HK-2 (cell line): ENCODE measurements around the gene SOX13.
"Not testable (repeated sequence)": the region's sequence is repeated elsewhere in the genome, so short reads cannot be mapped to it uniquely, and the experiment has no call there.

Experiments
- DNase-seq: peaks from one replicate; pipeline ENCODE4 v3.0.0-alpha.2; 2018; ENCODE audit not compliant: unreplicated experiment

SOX13 gene

DNA sequence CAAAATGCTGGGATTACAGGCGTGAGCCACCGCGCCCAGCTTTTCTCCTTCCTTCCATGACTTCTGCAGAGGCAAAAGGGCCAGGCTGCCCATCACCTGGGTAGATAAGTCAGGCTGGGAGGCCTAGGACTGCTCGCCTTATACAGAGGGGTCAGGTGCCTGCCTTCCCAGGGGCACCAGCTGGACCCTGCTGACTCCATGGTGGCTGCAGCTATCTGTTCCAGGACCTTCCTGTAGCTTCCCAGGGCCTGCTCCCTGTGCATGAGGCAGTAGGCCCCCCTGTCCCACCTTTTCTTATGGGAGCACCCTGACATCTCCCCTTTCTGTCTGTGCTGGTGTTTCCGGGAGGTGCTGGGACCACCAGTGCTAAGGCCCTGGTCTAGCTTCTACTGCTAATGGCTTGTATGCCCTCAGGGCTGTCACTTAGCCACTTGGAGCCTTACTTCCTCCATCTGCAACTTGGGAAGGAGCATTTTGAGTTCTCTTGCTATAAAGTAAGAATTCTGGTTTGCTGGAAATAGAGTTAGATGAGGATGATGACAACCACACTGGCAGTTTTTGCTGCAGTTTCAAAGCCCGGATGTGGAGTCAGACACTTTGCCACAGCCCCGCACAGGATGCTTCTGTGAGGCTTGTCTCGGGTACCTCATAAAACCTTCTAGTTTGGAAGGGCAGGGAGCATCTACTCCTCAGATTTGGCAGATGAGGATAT is 14.4 kb downstream of the SOX13 start:
- no peak for DNase-seq

DNA sequence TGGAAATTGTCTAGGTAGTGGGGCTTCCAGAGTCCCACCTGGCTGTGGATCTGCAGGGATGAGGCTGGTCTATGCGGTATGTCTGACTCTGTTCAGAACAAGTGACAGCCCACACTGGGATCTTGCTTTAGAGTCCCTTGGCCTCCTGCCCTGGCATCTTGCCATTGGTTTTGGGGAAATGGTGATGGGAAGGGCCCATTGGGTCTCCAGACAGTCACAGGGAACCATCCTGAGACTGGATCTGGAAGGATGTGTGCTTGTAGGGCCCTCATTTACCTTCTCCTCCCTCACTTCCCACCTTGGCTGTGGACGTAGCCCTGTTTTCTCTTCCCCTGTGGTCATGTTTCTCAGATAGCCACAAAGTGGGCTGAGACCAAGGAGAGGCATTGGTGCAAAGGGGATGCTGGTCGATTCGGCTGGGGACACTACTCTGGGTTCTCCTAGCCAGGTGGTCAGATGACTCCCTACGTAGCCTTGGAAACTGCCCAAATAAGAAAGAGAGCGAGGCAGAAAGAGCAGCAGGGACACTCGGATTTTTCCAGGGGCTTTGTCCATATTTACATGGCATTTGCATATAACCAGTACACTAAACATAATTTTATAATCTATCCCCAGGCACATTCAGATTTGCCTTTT is 15.1 kb downstream of the SOX13 start:
- no peak for DNase-seq

DNA sequence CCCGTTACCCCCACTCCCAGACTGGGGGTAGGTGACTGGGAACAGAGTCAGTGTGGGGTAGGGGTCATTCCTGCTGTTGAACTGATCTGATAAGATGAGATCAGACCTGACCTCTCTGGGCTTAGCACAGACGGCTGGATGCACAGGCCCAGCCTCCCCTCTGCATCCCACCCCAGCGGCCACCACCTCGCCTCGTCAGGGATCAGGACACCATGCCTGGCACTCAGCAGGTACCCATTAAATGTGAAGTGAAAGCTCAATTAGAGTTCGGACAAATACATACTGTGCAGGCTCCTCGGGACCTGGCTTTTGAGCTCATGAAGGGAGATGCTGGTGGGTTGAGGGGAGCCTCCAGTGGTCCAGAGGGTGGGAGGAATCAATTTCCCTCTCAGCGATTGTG is 15.7 kb downstream of the SOX13 start:
- DNase-seq, result no peak

DNA sequence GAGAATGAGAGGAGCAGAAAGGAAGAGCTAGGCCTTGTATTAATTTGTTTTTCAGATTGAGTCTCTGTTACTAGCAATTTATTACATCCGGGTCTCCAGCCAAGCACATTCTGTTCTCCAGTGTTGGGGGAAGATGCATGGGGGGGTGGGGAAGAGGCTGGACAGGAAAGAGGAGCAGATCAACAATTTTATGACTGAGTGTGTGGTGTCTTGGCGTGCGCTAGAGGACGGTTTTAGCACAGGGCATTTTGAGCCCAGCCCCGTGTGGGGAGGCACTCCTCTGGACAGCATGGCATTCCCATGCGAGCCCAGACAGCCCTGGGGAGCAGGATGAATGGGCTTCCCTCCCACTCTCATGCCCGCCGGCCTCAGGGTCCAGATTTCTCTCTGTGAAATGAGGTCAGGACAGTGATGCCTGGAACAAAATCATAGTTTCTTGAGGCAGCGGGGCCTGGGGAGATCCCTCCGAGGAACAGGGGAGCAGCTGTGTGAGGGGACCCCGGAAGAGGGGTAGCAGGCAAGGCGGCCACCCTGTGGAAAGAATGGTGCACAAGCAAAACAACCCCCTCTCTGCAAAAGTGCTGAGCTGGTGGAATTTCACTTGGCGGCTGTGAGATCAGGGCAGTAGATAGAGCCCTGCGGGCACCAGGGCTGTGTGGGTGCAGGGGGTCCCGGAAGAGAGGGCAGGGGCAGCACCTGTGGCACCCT is 16.3 kb downstream of the SOX13 start:
- no peak for DNase-seq

DNA sequence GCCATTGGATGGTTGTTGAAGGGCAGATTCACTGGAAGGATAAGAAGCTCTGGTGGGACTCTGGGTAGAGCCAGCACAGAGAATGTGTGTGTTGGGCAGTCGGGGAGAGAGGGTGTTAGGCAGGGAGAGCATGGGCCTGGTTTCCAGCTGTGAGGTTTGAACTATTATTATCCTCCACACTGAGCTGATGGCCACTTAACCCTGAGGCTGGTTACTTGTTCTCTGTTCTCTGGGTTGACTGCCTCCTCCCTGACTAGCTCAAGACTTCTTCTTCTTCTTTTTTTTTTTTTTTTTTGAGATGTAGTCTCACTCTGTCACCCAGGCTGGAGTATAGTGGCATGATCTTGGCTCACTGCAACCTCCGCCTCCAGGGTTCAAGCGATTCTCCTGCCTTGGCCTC is 17.2 kb downstream of the SOX13 start:
- DNase-seq, result not testable (repeated sequence)

DNA sequence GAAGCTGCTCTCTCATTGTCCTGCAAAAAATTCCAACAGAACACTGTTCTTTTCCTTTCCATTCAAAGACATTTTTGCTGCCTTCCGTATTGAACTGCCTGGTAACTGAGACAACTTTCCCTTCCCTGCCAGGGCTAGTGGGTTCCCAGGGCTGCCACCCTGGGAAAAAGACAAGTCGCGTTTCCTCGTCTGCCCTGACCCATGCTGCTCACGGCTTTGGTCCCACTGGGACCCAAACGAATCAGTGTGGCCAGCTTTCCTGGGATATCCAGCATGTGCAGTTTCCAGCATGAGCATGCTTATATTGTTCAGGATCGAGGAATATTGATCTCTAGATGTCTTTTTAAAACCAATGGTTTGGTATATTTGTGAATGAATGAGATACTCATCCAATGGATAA is 18.2 kb downstream of the SOX13 start:
- DNase-seq, result no peak

DNA sequence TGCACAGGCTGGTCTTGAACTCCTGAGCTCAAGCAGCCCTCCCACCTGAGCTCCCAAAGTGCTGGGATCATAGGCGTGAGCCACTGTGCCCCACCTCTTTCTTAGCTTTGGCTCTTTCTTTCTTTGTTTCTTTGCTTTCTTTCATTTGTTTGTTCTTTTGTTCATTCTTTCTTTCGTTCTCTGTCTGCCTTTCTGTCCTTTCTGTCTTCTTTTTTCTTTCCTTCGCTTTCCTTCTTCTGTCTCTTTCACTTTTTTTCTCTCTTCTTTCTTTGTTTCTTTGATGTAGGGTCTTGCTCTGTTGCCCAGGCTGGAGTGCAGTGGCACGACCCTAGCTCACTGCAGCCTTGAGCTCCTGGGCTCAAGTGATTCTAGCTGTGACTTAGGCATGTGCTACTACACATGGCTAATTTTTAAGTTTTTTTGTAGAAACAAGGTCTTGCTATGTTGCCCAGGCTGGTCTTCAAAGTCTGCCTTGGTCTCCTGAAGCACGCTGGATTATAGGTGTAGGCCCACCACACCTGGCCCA is 18.9 kb downstream of the SOX13 start:
- DNase-seq, result no peak

DNA sequence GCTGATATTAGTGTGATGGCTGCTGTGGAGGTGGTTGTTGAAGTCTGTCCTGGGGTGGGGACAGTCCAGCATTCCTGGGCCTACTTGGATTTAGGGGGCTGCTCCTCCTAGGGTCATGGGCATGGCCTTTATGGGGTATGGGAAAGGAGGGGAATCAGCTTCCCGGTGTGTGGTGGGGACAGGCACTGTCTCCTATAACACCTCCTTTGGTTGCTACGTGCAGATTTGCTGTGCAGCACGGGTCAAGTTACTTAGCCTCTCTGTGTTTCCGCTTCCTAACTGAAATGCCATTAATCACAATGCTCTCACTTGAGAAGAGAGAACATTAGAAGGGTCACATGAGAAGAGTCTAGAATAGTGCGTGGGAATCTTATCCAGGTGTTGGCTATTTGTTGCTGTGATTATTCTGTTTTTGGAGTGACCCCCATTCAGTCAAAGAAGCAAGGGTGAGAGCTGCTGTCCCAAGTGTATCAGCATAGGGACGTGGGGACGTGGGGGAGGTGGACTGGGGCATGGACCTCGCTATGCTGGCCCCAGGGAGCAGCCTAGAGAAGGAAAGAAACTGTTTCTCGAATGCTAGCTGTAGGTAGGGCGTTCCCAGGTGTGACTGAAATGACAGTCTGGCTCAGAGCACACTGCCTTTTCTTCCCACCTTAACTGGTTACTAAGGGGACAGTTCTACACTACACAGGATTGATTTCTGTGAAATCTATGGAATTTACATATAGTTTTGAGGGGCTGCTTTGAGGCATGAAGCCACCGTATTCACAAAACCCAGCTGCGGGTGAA is 19.9 kb downstream of the SOX13 start:
- DNase-seq, result no peak

DNA sequence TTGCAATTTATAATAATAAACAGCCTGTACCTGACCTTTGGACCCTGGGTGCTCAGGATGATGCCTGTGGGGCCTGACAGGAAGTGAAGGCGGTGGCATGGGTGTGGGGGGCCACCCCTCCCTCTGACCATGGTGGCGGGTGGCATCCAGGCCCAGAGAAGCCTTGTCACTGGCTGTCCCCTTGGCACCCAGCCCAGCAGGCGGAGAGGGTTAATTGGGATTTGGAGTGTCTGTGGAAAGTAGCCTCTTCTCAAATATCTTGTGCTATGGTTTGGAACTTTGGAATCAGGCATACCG is 20.5 kb downstream of the SOX13 start:
- no peak for DNase-seq

DNA sequence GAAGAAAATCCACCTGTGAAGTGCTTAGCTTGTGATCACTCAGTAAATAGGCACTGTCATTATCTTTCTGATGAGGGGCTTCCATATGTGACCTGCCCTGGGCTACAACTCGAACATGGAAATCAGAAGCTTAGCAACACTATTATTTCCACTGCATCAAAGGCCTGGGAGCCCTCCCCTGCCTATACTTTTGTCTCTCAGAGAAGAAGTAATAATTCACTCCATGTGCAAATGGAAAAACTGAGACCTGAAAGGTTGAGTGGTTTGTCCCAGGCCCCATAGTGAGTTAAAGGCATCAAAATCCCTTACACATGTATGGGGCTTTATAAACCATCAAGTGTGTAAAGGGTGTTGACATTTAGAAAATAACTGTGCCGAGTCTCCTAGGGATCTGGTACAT is 20.9 kb downstream of the SOX13 start:
- DNase-seq, result no peak

DNA sequence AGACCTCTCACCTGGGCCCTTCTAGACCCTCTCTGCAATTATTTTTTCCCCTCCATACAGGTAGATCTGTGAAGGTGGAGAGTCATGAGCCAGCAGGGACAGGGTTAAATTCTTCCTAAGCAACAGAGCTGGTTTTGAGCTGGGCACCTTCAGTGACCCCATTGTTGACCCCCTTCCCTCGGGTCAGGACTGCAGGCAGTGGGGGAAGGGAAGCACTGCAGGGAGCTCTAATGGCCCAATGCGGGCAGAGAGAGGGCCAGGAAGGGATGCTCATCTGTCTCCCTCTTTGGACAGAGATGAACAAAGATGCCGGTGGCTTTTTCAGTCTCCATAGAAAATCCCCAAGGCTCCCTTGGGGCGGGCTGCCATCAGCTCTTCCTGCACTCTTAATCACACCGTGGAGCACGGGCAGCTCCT is 21.4 kb downstream of the SOX13 start:
- DNase-seq, result no peak

DNA sequence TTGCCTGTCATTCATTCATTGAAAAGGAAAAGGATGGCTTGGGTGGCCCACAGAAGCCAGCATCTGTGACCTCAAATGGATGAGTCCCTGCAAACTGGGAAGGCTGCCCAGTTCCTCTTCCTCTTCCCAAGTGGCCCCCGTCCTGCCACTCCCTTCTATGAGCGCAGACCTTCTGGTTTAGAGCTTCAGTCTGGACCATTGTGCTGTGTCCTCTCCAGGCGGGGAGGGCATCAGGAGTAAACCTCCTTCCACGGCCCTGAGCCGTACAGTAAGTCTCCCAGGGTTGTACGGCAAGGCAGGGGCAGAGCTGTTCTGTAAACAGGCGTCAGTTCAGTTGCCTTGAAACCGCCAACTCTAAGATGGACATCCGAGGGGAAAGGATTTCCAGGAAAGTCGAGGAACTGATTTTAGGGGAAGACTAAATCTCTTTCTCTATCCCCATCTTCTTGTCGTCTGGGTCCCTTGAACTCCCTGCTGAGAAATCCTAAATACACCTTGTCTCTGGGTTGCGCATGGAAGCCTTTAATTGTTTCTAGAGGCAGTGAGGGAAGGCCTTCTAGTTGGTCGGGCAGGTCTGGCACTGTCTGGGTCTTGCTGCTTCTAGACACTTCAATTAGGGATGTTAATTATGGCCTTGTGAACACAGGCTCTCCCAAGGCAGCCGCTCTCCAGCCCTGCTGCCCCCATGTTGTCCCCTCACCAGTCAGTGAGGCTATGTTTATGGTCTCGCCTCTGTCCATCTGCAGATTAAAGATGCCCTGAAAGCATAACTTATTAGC is 22.1 kb downstream of the SOX13 start:
- DNase-seq, result no peak

DNA sequence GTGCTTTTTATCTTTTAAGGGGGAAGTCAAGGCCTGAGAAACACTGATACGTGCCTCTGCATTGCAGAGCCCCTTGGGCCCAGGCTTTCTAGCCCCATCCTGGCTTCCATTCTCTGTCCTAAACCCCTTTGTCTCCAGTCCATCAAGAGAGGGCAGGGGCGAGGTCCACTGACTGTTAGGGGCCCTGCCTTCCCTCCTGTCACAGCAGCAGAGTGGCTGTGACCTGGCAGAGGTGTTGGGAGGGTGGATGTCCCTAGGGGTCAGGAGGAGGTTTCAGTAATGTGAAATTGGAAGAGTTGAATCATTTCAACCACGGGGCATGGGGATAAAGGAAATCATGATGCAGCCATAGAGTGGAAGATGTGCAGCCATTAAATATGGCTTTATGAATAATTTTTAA is 24.0 kb downstream of the SOX13 start:
- no peak for DNase-seq

DNA sequence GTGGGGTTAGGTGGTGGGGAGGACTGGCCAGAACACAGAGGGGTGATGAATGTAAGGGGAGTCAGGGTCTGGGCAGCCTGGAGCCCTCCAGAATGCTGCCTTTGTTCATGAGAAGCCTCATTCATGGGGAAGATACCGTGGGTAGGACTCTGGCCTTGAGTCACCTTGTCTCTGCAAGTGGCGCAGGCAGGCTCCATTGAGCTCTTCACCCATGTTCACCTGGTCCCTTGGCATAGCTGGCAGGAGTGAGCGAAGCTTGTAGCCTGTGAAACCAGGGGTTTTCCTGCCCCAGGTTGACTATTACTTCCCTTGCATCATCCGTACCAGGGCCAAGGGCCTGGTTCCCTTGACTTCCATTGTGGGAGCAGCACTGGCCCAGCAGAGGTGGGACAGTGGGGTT is 25.8 kb downstream of the SOX13 start:
- DNase-seq, result no peak

DNA sequence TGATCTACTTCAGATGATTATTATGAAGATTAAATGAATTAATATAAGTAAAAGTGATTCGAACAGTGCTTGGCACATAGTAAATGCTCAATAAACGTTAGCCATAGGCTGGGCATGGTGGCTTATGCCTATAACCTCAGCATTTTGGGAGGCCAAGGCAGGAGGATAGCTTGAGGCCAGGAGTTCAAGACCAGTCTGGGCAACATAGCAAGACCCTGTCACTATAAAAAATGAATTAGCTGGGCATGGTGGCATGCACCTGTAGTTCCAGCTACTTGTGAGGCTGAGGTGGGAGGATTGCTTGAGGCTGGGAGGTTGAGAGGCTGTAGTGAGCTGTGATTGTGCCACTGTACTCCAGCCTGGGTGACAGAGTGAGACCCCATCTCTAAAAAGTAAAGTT is 26.8 kb downstream of the SOX13 start:
- DNase-seq, result not testable (repeated sequence)

DNA sequence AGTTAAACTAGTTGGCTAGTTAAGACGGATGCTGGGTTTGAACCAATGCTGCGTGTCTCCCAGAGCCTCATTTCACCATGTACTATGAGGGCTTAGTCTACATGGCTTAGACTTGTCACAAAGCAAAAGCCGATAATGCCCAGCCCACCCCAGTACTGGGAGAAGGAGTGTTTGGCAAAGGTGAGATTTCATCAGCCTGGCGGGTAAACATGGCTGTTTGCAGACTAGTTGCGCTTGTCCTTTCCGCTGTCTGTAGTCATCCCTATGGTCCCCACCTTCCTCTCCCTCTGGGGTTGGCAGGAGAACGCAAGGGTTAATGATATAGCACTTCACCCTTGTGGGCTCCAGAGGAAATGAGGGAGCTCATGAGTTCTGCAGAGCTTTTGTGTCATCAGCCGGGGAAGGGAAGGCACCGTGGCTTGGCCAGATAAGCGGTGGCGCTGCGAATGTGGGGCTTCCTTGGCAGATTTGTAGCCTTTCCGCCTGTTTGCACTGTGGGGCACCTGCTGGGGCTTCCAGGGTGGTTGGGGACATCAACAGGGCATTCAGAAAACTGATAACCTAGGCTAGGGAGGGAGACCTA is 29.2 kb downstream of the SOX13 start:
- no peak for DNase-seq

DNA sequence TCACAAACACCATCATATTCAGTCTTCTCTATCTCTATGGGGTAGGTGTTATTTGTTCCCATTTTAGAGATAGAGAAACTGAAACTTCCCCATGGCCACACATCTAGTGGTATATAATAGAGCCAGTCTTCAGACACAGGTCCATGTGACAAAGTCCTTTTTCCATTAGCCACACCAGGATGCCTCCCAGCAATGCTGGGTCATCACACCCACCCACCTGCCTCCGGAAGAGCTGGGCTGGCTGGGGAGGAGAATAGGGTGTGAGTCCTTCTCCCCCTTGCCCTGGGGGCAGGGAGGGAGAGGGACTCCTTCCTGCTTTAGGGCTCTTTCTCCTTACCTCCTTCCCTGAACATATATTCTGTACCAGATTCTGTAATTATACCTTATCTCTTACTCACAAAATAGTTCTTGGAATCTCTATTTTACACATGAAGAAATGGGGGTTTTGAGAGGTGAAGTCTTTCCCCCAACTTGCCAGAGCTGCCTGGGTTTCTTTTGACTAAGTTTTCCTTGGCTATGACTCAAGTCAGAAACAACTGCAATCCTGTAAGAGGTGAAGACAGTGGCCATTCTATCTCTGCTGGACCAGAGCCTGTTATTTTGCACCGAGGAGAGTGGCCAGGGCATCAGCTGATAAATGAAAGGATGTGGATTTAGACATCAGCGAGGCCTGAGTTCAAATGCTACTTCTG is 30.0 kb downstream of the SOX13 start:
- no peak for DNase-seq

DNA sequence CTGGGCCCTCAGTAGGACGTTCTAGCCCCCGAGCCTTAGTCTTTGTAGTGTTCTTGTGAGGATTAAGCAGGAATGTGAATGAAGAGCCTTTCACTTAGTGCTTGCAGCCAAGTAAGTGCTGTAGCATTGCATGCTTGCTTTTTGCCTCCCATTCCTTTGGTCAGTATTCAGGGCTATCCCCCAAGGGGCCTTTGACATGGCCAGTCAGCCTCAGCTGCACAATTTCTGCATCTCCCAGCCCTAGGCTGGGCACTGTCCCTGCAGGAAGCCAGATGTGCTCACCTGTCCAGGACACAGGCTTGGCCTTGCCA is 30.5 kb downstream of the SOX13 start:
- DNase-seq, result no peak

DNA sequence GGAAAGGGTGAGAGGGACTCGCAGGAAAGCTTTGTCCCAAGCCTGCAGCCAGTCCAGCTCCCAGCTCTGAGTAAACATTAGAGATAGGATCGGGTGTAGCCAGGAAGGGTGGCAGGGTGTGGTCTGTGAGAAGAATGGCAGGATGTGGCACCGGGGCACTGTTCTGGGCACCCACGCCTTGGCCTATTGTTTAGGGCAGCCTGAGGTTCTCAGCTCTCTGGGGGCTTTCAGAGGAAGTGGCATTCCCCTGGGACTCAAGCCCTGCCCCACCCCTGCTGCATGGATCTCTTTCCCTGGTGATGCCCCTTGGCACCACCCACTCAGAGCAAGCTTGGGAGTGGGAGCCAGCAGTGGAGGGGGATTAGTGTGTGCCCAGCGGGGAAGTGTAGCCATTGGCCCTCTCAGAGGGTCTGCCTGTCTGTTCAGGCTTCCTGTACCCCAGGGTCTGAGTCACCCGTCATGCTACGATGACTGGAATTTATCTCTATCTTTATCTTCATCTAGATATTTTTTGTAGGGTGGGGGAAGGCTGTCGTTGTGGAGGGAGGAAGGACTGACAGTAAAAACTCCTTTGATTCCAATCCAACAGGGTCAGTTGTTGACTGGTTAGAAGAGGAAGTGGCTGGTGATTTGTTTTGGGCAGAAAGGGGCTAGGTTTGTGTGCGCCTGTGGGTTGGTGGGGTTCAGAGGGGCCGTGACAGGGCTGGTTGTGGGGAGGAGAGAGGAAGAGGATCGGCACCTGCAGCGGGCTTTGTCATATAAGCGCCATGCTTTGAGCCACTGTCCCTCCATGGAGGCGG is 31.6 kb downstream of the SOX13 start:
- no peak for DNase-seq

DNA sequence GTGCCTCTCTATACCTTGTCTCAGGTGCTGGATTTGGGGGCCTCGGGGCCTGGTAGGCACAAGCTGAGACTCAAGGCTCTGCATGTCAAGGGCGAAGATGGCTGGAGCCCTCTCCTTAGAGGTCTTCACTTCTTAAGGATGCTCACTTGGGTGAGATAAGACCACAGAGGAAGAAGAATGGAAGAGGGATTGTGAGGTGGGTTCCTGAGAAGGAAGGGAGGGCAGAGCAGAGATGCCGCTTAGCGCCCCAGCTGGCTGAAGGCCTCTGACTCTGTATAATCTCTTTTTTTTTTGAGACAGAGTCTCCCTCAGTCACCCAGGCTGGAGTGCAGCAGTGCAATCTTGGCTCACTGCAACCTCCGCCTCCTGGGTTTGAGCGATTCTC is 32.2 kb downstream of the SOX13 start:
- DNase-seq, result no peak
